ES-I3 (cell line): ENCODE results near the gene ZNF43.
"Not testable (repeated sequence)": the region's sequence is repeated elsewhere in the genome, so short reads cannot be mapped to it uniquely, and the experiment has no call there.

Experiments used
- H3K36me3 ChIP-seq: 2 replicates; pipeline ENCODE4 v1.6.1; 2013; ENCODE audit warnings: mild to moderate bottlenecking, low read length, control low read depth, moderate library complexity; ENCODE audit not compliant: insufficient read depth
- H3K4me1 ChIP-seq: 2 replicates; pipeline ENCODE4 v1.6.1; 2013; ENCODE audit warnings: mild to moderate bottlenecking, control low read depth, low read length; ENCODE audit not compliant: insufficient read depth
- H3K9ac ChIP-seq: 2 replicates; pipeline ENCODE4 v1.6.1; 2013; ENCODE audit warnings: low read depth, mild to moderate bottlenecking, low read length, moderate library complexity
- H3K9me3 ChIP-seq: 2 replicates; pipeline ENCODE4 v1.6.1; 2013; ENCODE audit warnings: mild to moderate bottlenecking, low read length, moderate library complexity; ENCODE audit not compliant: control insufficient read depth, insufficient read depth

The ZNF43 gene

DNA sequence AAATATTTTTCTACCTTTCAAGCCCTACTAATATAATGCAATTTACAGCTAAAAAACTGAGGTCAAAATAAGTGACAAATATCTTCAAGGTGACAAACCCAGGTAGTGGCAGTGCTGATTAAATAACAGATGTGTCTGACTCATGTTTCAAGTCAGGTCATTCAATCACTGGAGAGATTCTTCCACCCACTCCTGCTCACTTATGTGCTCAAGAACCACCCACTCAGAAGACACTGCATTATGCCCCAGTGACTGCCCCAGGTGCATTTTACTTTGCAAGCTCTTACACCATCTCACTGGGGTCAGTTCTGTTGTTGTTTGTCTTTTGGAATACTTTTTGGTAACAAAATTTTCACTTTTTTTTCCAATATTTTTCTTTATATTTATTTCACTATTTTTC, 70.8 kb downstream of the ZNF43 start:
- Histone ChIP-seq H3K9ac (no peak overlapping the region), H3K9me3 (no peaks in the 10 kb centered on the region; the same call in 1 of the 2 replicates), H3K36me3 (peaks cover 22% of the 10 kb centered on the region), H3K4me1 (no peaks in the 10 kb centered on the region)

DNA sequence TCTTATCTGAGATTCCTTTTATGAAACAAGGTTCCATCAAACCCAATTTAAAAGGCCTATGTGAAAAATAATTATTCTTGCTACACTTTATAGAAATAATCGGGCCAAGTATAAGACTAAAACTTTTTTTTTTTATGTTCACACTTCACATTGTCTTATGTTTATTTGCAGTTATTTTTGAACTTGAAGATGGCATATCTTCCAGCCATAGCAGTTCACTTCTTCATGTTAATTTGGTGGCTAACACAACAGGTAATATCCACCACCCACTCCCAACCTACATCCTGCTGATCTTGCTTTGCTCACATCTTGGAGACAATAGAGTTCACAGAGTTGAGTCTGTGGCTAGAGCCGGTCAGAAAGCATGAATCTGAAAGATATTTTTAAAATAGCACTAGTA, 74.4 kb downstream of the ZNF43 start:
- H3K9ac ChIP-seq, H3K9me3 ChIP-seq, H3K4me1 ChIP-seq: not testable (repeated sequence)
- peaks cover 37% of the 10 kb centered on the region for H3K36me3 ChIP-seq

DNA sequence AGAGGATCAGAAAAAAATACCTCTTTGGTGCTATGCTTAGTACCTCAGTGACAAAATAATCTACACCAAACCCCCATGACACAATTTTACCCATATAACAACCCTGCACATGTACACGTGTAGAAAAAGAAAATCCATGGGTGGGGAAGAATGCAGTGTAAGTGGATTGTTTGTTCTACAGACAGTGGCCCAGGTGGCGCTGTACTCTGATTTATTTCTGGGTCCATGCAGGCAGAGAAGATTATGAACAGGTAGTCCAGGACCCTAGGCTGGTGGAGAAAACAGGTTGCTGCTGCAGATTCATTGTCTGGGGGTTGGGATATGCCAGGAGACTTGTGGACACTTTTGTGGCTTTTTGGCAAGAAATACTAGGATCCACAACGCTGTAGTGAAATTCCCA, 77.7 kb downstream of the ZNF43 start:
- Histone ChIP-seq H3K4me1 (no peaks in the 10 kb centered on the region), H3K36me3 (peaks cover 27% of the 10 kb centered on the region), H3K9ac (no peak overlapping the region), H3K9me3 (no peaks in the 10 kb centered on the region; the same call in 1 of the 2 replicates)

DNA sequence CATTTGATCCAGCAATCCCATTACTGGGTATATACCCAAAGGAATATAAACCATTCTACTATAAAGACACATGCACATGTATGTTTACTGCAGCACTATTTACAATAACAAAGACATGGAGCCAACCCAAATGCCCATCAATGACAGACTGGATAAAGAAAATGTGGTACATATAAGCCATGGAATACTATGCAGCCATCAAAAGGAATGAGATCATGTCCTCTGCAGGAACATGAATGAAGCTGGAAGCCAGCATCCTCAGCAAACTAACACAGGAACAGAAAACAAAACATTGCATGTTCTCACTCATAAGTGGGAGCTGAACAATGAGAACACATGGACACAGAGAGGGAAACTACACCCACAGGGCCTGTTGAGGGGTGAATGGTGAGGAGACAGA, 80.4 kb downstream of the ZNF43 start:
- not testable (repeated sequence) for H3K4me1 ChIP-seq, H3K9ac ChIP-seq, H3K9me3 ChIP-seq
- H3K36me3 ChIP-seq = peaks cover 30% of the 10 kb centered on the region
